ENCODE data around the gene DNAH2. TPM values are rescaled to one million over a fixed set of nuclear protein-coding genes. Genes with fewer than 3 reads are reported as not detected.

DNAH2 gene
- total RNA-seq, 1 experiment from 2014 or later: 0.15 TPM

DNA sequence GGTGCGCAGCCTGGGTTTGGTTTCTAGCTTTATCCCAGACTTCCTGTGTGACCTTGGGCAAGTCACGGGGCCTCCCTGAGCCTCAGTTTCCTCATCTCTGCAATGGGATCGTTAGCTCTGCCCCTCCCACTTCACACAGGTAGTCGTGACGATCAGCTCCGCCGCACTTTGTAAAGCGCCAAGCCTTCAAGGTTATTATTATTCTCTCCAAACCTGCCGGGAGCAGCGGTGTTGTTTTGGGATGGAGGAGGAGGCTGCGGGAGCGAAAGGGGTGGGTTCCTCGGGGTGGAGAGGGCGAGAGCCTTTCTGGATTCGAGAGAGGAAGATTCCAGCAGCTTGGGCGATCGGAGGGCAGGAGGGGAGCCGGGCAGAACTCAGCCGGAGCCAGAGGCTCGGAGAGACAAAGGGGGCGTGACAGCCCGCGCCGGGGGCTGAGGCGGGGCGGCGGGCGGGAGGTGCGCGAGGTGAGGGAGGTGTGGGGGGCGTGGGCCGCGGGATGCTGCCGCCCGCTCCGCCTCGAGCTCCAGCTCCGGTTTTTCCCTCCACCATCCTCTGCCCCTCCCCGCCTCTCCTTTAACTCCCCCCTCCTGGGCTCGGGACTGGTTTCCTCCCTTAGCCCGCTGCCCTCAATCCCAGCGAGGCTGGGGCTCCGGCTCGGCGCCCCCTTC, 12.8 kb upstream of the DNAH2 start, which contains the start of gene EFNB3:
EFNB3 (plus strand) TSS at position 602 of the 668 bp plus-strand sequence. CDS start 397 bp downstream, outside the sequence.
- Histone ChIP-seq H3K4ac (ENCODE audit: low read depth, low read length) (no peak within 1 kb of the TSS; the same call in 1 of the 2 replicates), H3K79me1 (ENCODE audit: insufficient read depth, low read depth, low read length, poor library complexity, severe bottlenecking) (no peaks in the 10 kb centered on the region), H3K9me3 (ENCODE audit: control insufficient read depth, low read depth, low read length) (no peaks in the 10 kb centered on the region), H3K79me2 (ENCODE audit: insufficient read depth, low read length) (no peaks in the 10 kb centered on the region), H3K18ac (ENCODE audit: insufficient read length, low read depth, low read length) (peak within 1 kb of the TSS; percentile 31), H2AFZ (ENCODE audit: low read length) (no peak within 1 kb of the TSS), H4K5ac (ENCODE audit: insufficient read length, low read depth, low read length) (no peak within 1 kb of the TSS), H3K4me1 (ENCODE audit: insufficient read depth, low read length) (no peaks in the 10 kb centered on the region; the same call in 1 of the 2 replicates), H3K27me3 (ENCODE audit: insufficient read depth, low read length) (no peaks in the 10 kb centered on the region; the same call in 1 of the 2 replicates), H3K23ac (ENCODE audit: insufficient read length, low read depth, low read length) (no peak within 1 kb of the TSS), H4K20me1 (ENCODE audit: control insufficient read depth, insufficient read depth, insufficient read length) (no peaks in the 10 kb centered on the region), H2BK5ac (ENCODE audit: insufficient read length, low read length) (no peak within 1 kb of the TSS), H3K14ac (ENCODE audit: insufficient read depth, low read length) (peak within 1 kb of the TSS; percentile 66), H3K4me2 (ENCODE audit: insufficient read depth, insufficient read length, low read length) (peak within 1 kb of the TSS; percentile 93), H2AK5ac (ENCODE audit: insufficient read length, low read length) (no peak within 1 kb of the TSS), H2BK120ac (ENCODE audit: low read depth, low read length, poor library complexity, severe bottlenecking) (no peak within 1 kb of the TSS), H4K8ac (replicated peaks; ENCODE audit: insufficient read length, low read depth, low read length) (no peak within 1 kb of the TSS), H2BK20ac (ENCODE audit: low read depth, low read length, poor library complexity, severe bottlenecking) (no peak within 1 kb of the TSS), H3K56ac (ENCODE audit: insufficient read length, low read depth, low read length) (no peak within 1 kb of the TSS), H3T11ph (ENCODE audit: low read length) (no peak within 1 kb of the TSS), H3K27ac (ENCODE audit: insufficient read length, low read depth, low read length) (no peak within 1 kb of the TSS), H4K91ac (ENCODE audit: insufficient read length, low read depth, low read length) (no peak within 1 kb of the TSS), H2BK12ac (ENCODE audit: insufficient read length, low read depth, low read length) (no peak within 1 kb of the TSS), H2BK15ac (ENCODE audit: low read depth, low read length) (no peak within 1 kb of the TSS; the same call in 1 of the 2 replicates), H3K9ac (ENCODE audit: extremely low read depth, insufficient read length, low read length) (peak within 1 kb of the TSS; percentile 19), H3K23me2 (ENCODE audit: insufficient read length, low read depth, low read length, poor library complexity, severe bottlenecking) (peaks cover 18% of the 10 kb centered on the region)
- DNase-seq: peak; percentile 91
- H3K4me1 Mint-ChIP-seq: peaks cover 31 to 33% of the 10 kb centered on the region in 2 experiments
- H3K36me3 Mint-ChIP-seq (ENCODE audit: insufficient read depth in 1 of 3, low read depth in 3 of 3): peaks cover 5 to 16% (median 16%) of the 10 kb centered on the region in 3 experiments; a peak in 6 of 7 replicates
- no peaks in the 10 kb centered on the region for H3K9me3 Mint-ChIP-seq
- no CpG with 5 or more reads among the region's 45 CpGs for WGBS (ENCODE audit: extremely low coverage, insufficient read length, low lambda C conversion rate)
- H3K4me3 Mint-ChIP-seq: peak within 1 kb of the TSS; percentile 75 to 87
- H3K27ac Mint-ChIP-seq: peak within 1 kb of the TSS in 2 of 3 experiments; percentile 88 to 97; a peak in 4 of 7 replicates
- TF ChIP-seq, protein P1, sequence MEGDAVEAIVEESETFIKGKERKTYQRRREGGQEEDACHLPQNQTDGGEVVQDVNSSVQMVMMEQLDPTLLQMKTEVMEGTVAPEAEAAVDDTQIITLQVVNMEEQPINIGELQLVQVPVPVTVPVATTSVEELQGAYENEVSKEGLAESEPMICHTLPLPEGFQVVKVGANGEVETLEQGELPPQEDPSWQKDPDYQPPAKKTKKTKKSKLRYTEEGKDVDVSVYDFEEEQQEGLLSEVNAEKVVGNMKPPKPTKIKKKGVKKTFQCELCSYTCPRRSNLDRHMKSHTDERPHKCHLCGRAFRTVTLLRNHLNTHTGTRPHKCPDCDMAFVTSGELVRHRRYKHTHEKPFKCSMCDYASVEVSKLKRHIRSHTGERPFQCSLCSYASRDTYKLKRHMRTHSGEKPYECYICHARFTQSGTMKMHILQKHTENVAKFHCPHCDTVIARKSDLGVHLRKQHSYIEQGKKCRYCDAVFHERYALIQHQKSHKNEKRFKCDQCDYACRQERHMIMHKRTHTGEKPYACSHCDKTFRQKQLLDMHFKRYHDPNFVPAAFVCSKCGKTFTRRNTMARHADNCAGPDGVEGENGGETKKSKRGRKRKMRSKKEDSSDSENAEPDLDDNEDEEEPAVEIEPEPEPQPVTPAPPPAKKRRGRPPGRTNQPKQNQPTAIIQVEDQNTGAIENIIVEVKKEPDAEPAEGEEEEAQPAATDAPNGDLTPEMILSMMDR (conservative IDR thresholded peaks at IDR 0.05): no peak
- peaks cover 28% of the 10 kb centered on the region for H3K27me3 Mint-ChIP-seq (ENCODE audit: low read depth)
